Activated T-cell treated with anti-CD3 and anti-CD28 coated beads, Interleukin-2, amount 50 U/mL, for 4 hours (primary cell): ENCODE measurements around the gene MOB2. TPM values are rescaled to one million over a fixed set of nuclear protein-coding genes. Genes with fewer than 3 reads are reported as not detected.
A peak's percentile ranks its signal among the peaks of the same experiment; 100 is the strongest.
"Not testable (repeated sequence)": the region's sequence is repeated elsewhere in the genome, so short reads cannot be mapped to it uniquely, and the experiment has no call there.

ENCODE experiments used
- ATAC-seq, 2 donors: fragments of 200-7000 bp; cut with Tn5 transposase; one replicate each; pipeline ENCODE4 v1.10.0; 2021
- DNase-seq: peaks from one replicate; pipeline ENCODE4 v3.0.0-alpha.2; 2020
- H3K27me3 Mint-ChIP-seq: one replicate; pipeline ENCODE4 v1.8.0; 2021; ENCODE audit warnings: low read depth, mixed read lengths
- H3K36me3 Mint-ChIP-seq: one replicate; pipeline ENCODE4 v1.8.0; 2022; ENCODE audit warnings: mixed read lengths; ENCODE audit not compliant: insufficient read depth
- H3K4me1 Mint-ChIP-seq: one replicate; pipeline ENCODE4 v1.8.0; 2021; ENCODE audit warnings: low read depth, mixed read lengths
- H3K4me3 Mint-ChIP-seq: one replicate; pipeline ENCODE4 v1.8.0; 2021; ENCODE audit warnings: mild to moderate bottlenecking, moderate library complexity, mixed read lengths
- H3K9me3 Mint-ChIP-seq: one replicate; pipeline ENCODE4 v1.8.0; 2021; ENCODE audit warnings: mixed read lengths
- total RNA-seq, 3 donors: library from RNA; stranded (reverse); gene quantifications; one replicate each; pipeline ENCODE4 v1.2.1, GENCODE V29; 2021

MOB2 gene
- total RNA-seq, 3 donors from 2014 or later, result 17.7 to 20.1 (median 18.2) TPM

DNA sequence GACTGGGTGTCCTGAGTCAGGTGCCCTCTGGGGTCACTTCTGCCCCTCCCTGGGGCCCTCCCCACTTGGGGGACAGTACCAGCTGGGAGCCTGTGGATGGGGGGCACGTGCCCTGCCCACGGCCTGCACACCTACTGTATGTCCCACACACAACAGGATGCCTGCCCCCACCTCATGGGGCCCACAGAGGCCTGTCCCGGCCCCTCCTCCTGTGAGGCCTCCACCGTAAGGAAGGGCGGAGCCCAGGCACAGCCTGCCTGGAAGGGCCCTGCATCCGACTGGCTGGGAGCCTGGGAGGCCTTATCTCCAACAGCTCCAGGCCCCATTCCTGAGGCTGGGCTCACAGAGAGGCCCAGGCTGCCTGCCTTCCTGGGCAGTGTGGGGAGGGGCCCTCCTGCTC is 49.1 kb downstream of the MOB2 start:
- Mint-ChIP-seq H3K4me3 (no peak overlapping the region), H3K27me3 (peaks cover 3% of the 10 kb centered on the region), H3K4me1 (no peaks in the 10 kb centered on the region), H3K36me3 (no peaks in the 10 kb centered on the region), H3K9me3 (no peaks in the 10 kb centered on the region)
- no peak for DNase-seq
- ATAC-seq, result no peak

DNA sequence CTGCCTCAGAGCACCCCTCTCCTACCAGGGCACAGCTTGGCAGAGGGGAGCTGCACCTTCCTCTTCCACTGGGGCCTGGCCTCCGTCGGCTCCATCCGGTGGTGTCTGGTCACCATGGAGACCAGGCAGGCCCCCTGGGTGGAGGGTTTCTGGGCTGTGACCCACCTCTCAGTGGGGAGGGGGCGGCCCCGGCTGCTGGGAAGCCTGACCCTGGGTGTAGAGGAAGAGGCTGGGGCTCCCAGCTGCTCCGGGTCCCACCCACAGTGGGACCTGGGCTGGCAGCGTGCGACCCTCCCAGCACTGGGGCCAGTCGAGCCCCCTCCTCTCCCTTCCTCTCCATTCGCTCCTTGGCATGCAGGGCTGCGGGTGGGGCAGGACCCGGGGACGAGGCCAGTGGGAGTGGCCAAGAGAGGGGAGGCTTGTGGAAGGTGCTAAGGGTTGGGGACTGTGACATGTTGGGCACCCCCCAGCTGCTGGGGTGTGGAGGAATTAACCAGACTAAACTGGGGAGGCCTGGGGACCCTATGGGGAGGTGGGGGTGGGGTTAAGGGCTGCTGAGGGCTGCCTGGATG is 50.0 kb downstream of the MOB2 start:
- H3K36me3 Mint-ChIP-seq, result no peaks in the 10 kb centered on the region
- ATAC-seq (no peak), DNase-seq (no peak)
- H3K4me1 Mint-ChIP-seq, result no peaks in the 10 kb centered on the region
- H3K9me3 Mint-ChIP-seq, result no peaks in the 10 kb centered on the region
- H3K4me3 Mint-ChIP-seq, result no peak overlapping the region
- H3K27me3 Mint-ChIP-seq, result peaks cover 3% of the 10 kb centered on the region

- H3K4me3 Mint-ChIP-seq, result no peak overlapping the region
- H3K4me1 Mint-ChIP-seq, result no peaks in the 10 kb centered on the region
- peak in 1 of 2 donors; percentile 14 for ATAC-seq
Observed at GRCh38 chr11:1435820-1436467, 50.6 kb downstream of the MOB2 start.

DNA sequence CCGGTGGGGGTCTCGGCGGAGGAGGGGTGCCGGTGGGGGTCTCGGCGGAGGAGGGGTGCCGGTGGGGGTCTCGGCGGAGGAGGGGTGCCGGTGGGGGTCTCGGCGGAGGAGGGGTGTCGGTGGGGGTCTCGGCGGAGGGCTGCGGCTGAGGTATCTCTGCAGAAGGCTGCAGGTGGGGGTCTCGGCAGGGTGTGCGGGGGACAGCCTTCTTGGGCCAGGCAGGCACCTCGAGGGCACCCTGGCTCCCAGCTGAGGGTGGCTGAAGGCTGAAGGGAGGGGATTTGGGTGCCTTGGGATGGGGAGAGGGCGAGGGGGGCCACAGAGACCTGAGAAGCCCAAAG is 51.1 kb downstream of the MOB2 start:
- not testable (repeated sequence) for H3K27me3 Mint-ChIP-seq, H3K4me1 Mint-ChIP-seq, DNase-seq, ATAC-seq, H3K4me3 Mint-ChIP-seq, H3K36me3 Mint-ChIP-seq, H3K9me3 Mint-ChIP-seq

More at GRCh38 chr11:1435820-1436467, 50.6 kb downstream of the MOB2 start:
- no peaks in the 10 kb centered on the region for H3K36me3 Mint-ChIP-seq
- DNase-seq, result no peak
- H3K27me3 Mint-ChIP-seq, result peaks cover 3% of the 10 kb centered on the region
- no peaks in the 10 kb centered on the region for H3K9me3 Mint-ChIP-seq

- no peaks in the 10 kb centered on the region for H3K4me1 Mint-ChIP-seq
- no peak for DNase-seq
- ATAC-seq, result no peak
- H3K4me3 Mint-ChIP-seq, result no peak overlapping the region
- peaks cover 2% of the 10 kb centered on the region for H3K27me3 Mint-ChIP-seq
- no peaks in the 10 kb centered on the region for H3K9me3 Mint-ChIP-seq
- no peaks in the 10 kb centered on the region for H3K36me3 Mint-ChIP-seq
Observed at GRCh38 chr11:1433977-1434640, 52.5 kb downstream of the MOB2 start.

DNA sequence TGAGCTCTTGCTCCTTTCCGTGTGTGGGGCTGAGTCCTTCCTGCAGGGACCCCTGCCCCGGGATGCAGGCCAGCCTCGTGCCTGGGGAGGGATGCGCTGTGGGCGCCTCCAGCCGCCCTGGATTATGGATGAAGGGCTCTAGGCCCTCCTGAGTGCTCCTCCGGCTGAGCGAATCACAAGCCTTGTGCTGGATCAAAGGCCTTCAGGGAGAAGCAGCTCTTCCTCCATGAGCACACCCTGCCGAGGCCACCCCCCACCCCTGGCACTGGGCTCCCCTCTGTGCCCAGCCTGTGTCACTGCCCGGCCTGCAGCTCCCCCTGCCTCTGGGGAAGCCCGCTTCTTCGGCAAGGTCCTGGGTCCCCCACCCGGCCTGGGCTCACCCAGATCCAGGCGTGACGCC is 53.0 kb downstream of the MOB2 start:
- no peak for DNase-seq
- Mint-ChIP-seq H3K9me3 (no peaks in the 10 kb centered on the region), H3K4me1 (no peaks in the 10 kb centered on the region), H3K4me3 (no peak overlapping the region), H3K36me3 (no peaks in the 10 kb centered on the region), H3K27me3 (peaks cover 2% of the 10 kb centered on the region)
- ATAC-seq, result no peak

DNA sequence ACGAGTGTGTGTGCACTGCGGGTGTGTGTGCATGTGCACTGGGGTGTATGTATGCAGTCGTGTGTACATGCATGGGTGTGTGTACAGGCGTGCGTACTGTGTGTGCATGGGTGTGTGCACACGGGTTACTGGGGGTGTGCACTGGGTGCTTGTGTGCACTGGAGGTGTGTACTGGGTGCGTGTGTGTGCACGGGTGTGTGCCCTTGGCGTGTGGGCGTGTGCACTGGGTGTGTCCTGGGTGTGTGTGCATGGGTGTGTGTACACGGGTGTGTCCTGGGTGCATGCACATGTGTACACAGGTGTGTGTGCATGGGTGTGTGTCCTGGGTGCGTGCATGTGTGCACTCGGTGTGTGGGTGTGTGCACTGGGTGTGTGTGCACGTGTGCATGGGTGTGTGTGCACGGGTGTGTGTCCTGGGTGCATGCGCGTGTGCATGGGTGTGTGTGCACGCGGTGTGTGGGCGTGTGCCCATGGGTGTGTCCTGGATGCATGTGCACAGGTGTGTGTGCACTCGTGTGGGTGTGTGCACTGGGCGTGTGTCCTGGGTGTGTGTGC is 57.7 kb downstream of the MOB2 start:
- no peaks in the 10 kb centered on the region for H3K9me3 Mint-ChIP-seq
- H3K27me3 Mint-ChIP-seq, result no peaks in the 10 kb centered on the region
- no peaks in the 10 kb centered on the region for H3K4me1 Mint-ChIP-seq
- ATAC-seq (no peak), DNase-seq (no peak)
- no peak overlapping the region for H3K4me3 Mint-ChIP-seq
- no peaks in the 10 kb centered on the region for H3K36me3 Mint-ChIP-seq

DNA sequence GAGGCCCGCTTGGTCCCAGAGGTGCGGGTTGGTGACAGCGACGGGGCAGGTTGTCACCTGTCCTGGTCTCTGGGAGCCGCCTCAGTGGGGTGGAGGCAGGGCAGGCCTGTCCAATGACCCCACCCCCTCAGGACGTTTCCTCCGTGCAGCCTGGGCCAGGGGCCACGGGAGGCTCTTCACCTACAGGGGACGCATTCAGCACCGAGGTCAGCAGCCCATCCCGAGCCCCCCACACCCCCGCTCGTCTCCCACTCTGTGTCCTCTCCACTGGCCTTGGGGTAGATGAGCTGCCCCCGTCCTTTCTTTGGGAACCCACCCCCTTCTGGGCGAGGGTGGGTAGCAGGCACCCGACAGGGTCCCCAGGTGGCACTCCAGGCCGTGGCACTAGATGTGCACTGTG is 61.1 kb downstream of the MOB2 start:
- H3K4me3 Mint-ChIP-seq, result no peak overlapping the region
- H3K9me3 Mint-ChIP-seq, result no peaks in the 10 kb centered on the region
- no peaks in the 10 kb centered on the region for H3K36me3 Mint-ChIP-seq
- H3K27me3 Mint-ChIP-seq, result no peaks in the 10 kb centered on the region
- no peaks in the 10 kb centered on the region for H3K4me1 Mint-ChIP-seq
- no peak for ATAC-seq
- no peak for DNase-seq

DNA sequence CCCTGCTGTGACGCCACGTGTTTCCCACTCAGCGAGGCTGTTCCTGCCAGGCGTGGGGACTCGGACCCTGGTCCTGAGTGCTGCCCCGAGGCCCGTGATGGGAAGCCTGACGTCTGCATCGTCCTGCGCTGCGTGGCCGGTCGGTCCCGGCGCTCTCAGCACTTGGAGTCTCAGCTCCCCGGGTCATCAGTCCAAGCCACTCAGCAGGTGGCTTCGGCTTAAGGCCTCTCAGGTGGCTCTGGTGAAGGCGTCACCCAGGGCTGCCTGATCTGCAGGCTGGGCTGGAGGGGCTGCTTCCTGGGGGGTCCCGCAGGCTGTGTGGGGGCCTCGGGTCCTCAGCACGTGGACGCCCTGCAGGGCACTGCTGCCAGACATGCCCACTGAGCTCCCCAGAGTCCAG is 61.6 kb downstream of the MOB2 start:
- DNase-seq (no peak), ATAC-seq (no peak)
- Mint-ChIP-seq H3K36me3 (no peaks in the 10 kb centered on the region), H3K9me3 (no peaks in the 10 kb centered on the region), H3K4me1 (no peaks in the 10 kb centered on the region), H3K4me3 (no peak overlapping the region), H3K27me3 (no peaks in the 10 kb centered on the region)

DNA sequence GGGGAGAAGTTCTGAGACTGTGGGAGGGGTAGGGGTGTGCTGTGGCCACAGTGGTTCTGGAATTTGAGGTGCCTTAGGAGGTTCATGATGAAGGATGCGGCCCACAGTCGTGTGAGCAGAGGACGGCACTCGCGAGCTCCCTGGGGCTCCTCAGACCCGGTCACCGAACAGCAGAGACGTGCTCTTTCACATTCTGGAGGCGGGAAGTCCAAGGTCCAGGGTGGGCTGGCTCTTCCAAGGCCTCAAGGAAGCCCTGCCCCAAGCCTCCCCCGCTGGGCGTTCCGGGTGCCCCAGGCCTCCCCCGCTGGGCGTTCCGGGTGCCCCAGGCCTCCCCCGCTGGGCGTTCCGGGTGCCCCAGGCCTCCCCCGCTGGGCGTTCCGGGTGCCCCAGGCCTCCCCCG is 63.2 kb downstream of the MOB2 start:
- not testable (repeated sequence) for ATAC-seq, H3K27me3 Mint-ChIP-seq, H3K9me3 Mint-ChIP-seq, DNase-seq, H3K4me3 Mint-ChIP-seq, H3K36me3 Mint-ChIP-seq, H3K4me1 Mint-ChIP-seq

DNA sequence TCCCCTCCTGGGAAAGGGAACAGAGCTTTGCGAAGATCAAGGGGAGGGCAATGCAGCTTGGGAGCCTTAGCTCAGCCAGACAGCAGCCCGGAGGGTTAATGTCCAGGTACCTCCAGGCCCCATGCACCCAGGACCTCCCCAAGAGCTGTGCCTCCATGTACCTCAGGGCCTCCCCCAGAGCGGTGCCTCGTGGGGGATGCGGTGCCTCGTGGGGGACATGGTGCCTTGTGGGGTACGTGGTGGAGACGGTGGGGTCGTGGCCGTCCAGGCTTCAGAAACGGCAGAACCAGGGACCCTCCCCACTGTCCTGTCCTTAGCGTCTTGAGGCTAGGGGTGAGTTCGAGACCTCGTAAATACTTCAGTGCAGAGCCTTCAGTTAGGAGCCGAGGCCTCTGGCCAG is 63.6 kb downstream of the MOB2 start:
- ATAC-seq, result no peak
- Mint-ChIP-seq H3K4me3 (no peak overlapping the region), H3K36me3 (no peaks in the 10 kb centered on the region), H3K4me1 (no peaks in the 10 kb centered on the region), H3K9me3 (peaks cover 10% of the 10 kb centered on the region), H3K27me3 (no peaks in the 10 kb centered on the region)
- DNase-seq, result no peak

DNA sequence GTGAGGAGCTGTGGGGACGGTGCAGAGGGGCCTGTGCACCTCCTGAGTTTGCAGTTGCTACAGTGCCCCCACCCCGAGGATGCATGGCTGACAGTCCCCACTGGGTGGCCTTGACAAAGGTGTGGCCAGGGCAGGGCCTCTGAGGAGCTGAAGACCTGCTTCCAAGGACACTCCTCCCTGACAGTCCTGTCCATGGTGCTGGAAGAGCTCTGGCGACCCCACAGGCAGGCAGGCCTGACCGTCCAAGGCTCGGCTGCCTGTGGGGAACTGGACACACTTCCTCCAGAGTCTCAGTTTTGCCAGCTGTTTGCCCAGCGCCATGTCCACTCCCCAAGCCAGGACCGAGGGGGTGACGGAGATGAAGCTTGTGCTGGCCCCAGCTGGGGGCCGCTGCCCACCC is 64.1 kb downstream of the MOB2 start:
- peaks cover 10% of the 10 kb centered on the region for H3K9me3 Mint-ChIP-seq
- no peak for DNase-seq
- no peak overlapping the region for H3K4me3 Mint-ChIP-seq
- no peaks in the 10 kb centered on the region for H3K4me1 Mint-ChIP-seq
- no peaks in the 10 kb centered on the region for H3K27me3 Mint-ChIP-seq
- no peak for ATAC-seq
- H3K36me3 Mint-ChIP-seq, result no peaks in the 10 kb centered on the region

- H3K9me3 Mint-ChIP-seq, result peaks cover 10% of the 10 kb centered on the region
- no peaks in the 10 kb centered on the region for H3K36me3 Mint-ChIP-seq
- ATAC-seq (no peak), DNase-seq (no peak)
- no peaks in the 10 kb centered on the region for H3K4me1 Mint-ChIP-seq
- no peaks in the 10 kb centered on the region for H3K27me3 Mint-ChIP-seq
- no peak overlapping the region for H3K4me3 Mint-ChIP-seq
Observed at GRCh38 chr11:1421291-1421690, 65.3 kb downstream of the MOB2 start.

DNA sequence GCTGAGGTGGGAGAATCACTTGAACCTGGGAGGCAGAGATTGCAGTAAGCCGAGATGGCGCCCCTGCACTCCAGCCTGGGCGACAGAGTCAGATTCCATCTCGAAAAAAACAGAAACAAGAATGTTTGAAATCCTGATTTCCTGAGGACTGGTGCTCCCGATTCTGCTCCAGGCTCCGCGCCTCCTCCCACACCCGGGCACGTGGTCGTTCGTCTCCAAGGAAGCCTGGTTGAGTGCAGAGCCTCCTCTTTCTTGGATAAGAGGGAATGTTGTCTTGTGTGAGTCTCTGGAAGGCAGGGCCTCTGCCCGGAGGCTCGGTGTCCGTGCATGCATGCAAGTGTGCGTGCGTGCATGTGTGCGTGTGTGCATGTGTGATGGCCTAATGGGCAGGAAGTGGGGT is 66.8 kb downstream of the MOB2 start:
- Mint-ChIP-seq H3K4me3 (no peak overlapping the region), H3K27me3 (no peaks in the 10 kb centered on the region), H3K9me3 (peaks cover 10% of the 10 kb centered on the region), H3K4me1 (no peaks in the 10 kb centered on the region), H3K36me3 (no peaks in the 10 kb centered on the region)
- ATAC-seq, result no peak
- DNase-seq, result no peak
